GM23248 (cell line): Measurements from ENCODE around the gene ADAMTSL3. TPM values are rescaled to one million over a fixed set of nuclear protein-coding genes. Genes with fewer than 3 reads are reported as not detected.

Source experiments
- DNase-seq: peaks from one replicate; pipeline ENCODE4 v3.0.0-alpha.2; 2015
- H2AFZ ChIP-seq: fragments of 200-600 bp; sonication (generic); 2 replicates; pipeline ENCODE4 v1.6.1; 2016; ENCODE audit warnings: antibody characterized with exemption
- H3F3A ChIP-seq: fragments of 200-600 bp; sonication (generic); 2 replicates; pipeline ENCODE4 v1.6.1; 2016; ENCODE audit warnings: mild to moderate bottlenecking, antibody characterized with exemption, mixed run types; ENCODE audit not compliant: insufficient read depth
- H3K27ac ChIP-seq: fragments of 200-600 bp; sonication (generic); 2 replicates; pipeline ENCODE4 v1.5.1; 2016; ENCODE audit warnings: mild to moderate bottlenecking
- H3K27me3 ChIP-seq: fragments of 200-600 bp; sonication (generic); replicated peaks from 2 replicates; pipeline ENCODE4 v1.6.1; 2016; ENCODE audit warnings: mild to moderate bottlenecking; ENCODE audit not compliant: insufficient read depth
- H3K36me3 ChIP-seq: fragments of 200-600 bp; sonication (generic); 2 replicates; pipeline ENCODE4 v1.6.1; 2016; ENCODE audit warnings: low read depth, mild to moderate bottlenecking
- H3K4me1 ChIP-seq: fragments of 200-600 bp; sonication (generic); 2 replicates; pipeline ENCODE4 v1.6.1; 2016; ENCODE audit warnings: mild to moderate bottlenecking; ENCODE audit not compliant: insufficient read depth
- H3K4me2 ChIP-seq: fragments of 200-600 bp; sonication (generic); one replicate; pipeline ENCODE4 v1.6.1; 2016; ENCODE audit warnings: mild to moderate bottlenecking; ENCODE audit not compliant: unreplicated experiment
- H3K4me3 ChIP-seq: fragments of 200-600 bp; sonication (generic); 2 replicates; pipeline ENCODE4 v1.5.1; 2016; ENCODE audit warnings: mild to moderate bottlenecking
- H3K79me2 ChIP-seq: fragments of 200-600 bp; sonication (generic); 2 replicates; pipeline ENCODE4 v1.6.1; 2016; ENCODE audit warnings: mild to moderate bottlenecking; ENCODE audit not compliant: insufficient read depth
- H3K9ac ChIP-seq: fragments of 200-600 bp; sonication (generic); 2 replicates; pipeline ENCODE4 v1.6.1; 2016; ENCODE audit warnings: mild to moderate bottlenecking
- H3K9me2 ChIP-seq: fragments of 200-600 bp; sonication (generic); 2 replicates; pipeline ENCODE4 v1.6.1; 2016; ENCODE audit warnings: mixed run types, mild to moderate bottlenecking, moderate library complexity; ENCODE audit not compliant: insufficient read depth
- H3K9me3 ChIP-seq: fragments of 200-600 bp; sonication (generic); one replicate; pipeline ENCODE4 v1.6.1; 2017; ENCODE audit warnings: low read depth
- H4K20me1 ChIP-seq: fragments of 200-600 bp; sonication (generic); 2 replicates; pipeline ENCODE4 v1.6.0; 2016; ENCODE audit not compliant: insufficient read depth
- EZH2 ChIP-seq: fragments of 200-600 bp; sonication (generic); IDR thresholded peaks from 2 replicates; pipeline ENCODE4 v1.6.1; 2018; ENCODE audit warnings: antibody characterized with exemption, mild to moderate bottlenecking; ENCODE audit not compliant: insufficient read depth, poor library complexity, severe bottlenecking
- EZH2phosphoT487 ChIP-seq: fragments of 200-600 bp; sonication (generic); IDR thresholded peaks from 2 replicates; pipeline ENCODE4 v1.6.1; 2018; ENCODE audit warnings: antibody characterized with exemption, moderate library complexity, mild to moderate bottlenecking, low read depth; ENCODE audit not compliant: insufficient read depth
- WGBS, 2 experiments: methylation state at CpG; one replicate each; pipeline ENCODE4 v1.1.6; 2015 to 2017; ENCODE audit warnings: low lambda C conversion rate in 2 of 2, low coverage in 1 of 2; ENCODE audit errors: missing lambda C conversion rate in 2 of 2; 5-methylcytosine and 5-hydroxymethylcytosine counted together
- in situ Hi-C: fragments of 300-500 bp; cut with MboI; formaldehyde crosslinking; loops from 2 replicates; pipeline ENCODE4 v1.15.0; 2020
- polyA plus RNA-seq: library from polyadenylated mRNA; unstranded; fragments of >200 nt; fragmentation: Nextera tagmentation; extraction: Ambion mirVana; gene quantifications from 2 replicates; pipeline ENCODE4 v1.2.1, GENCODE V29; 2016
- total RNA-seq: library from RNA; depleted of rRNA; stranded (reverse); fragments of >200 nt; shearing (Covaris generic); gene quantifications from 2 replicates; pipeline ENCODE4 v1.2.3, GENCODE V29; 2014

The ADAMTSL3 gene
- total and polyA plus RNA-seq, 2 experiments from 2014 or later: not detected

DNA sequence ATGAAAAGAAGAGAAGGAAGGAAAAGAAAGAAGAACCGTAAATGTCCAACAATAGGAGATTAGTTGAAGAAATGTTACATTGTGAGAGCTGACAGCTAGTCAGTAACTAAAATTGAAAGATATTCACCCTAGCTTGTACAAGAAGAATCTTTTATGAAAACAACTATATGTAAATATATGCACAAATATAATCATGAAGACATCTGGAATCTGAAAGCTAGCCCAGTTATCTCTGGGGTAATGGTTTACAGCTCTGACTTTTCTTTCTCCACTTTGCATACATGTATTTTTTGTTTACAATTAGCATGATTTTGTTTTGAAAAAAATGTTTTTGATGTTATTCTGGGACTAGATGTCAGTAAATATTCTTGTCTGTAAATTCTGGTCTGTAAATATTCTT is 37.1 kb upstream of the ADAMTSL3 start:
- Histone ChIP-seq H3F3A (no peaks in the 10 kb centered on the region), H3K27ac (no peak overlapping the region), H3K9ac (no peak overlapping the region), H3K4me3 (no peak overlapping the region), H3K9me3 (no peaks in the 10 kb centered on the region), H3K27me3 (no peaks in the 10 kb centered on the region), H3K4me1 (no peaks in the 10 kb centered on the region), H3K36me3 (no peaks in the 10 kb centered on the region), H3K9me2 (no peaks in the 10 kb centered on the region), H2AFZ (no peak overlapping the region), H4K20me1 (no peaks in the 10 kb centered on the region), H3K79me2 (no peaks in the 10 kb centered on the region), H3K4me2 (no peak overlapping the region)
- no peak for DNase-seq
- WGBS, 2 experiments: 33 to 56% methylated on average over 1 of the region's 1 CpG
- no peak for TF ChIP-seq EZH2
- in situ Hi-C loops: no loop called here

DNA sequence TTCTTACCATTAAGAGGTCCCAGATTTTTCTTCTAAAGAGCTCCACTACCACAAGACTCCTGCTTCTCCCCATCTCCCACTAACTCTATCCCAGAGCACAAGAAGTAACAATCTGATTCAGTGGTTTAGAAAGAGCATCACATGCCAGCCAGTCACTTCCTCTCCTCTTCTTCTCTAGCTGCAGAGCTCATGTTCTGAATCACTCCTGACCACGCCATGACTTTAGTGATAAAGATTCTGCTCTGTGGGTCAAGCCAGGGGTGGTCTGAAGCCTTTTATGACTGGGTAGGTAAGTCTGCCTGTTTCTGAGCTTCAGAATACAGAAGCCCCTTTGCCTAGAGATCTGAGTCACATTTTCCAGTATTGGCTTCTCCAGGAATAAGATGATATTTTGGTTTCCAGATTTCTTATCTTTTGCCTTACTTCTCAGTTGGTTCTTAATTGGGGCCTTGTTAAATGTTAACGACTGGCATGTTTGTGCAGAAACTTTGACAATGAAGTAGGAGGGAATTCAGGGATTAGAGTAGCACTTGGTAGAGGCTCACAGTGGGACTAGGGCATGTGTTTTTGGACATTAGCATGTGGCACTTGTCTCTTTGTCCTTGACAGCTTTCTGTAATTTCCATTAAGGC is 27.6 kb upstream of the ADAMTSL3 start:
- H3K4me2 ChIP-seq: no peak overlapping the region
- TF ChIP-seq EZH2phosphoT487: no peak
- TF ChIP-seq EZH2: no peak
- no peaks in the 10 kb centered on the region for H3K9me2 ChIP-seq
- H3K4me1 ChIP-seq: no peaks in the 10 kb centered on the region
- H3K79me2 ChIP-seq: no peaks in the 10 kb centered on the region
- H2AFZ ChIP-seq: no peak overlapping the region
- 10 to 15% methylated on average over 2 of the region's 2 CpGs for WGBS, 2 experiments
- no peak overlapping the region for H3K4me3 ChIP-seq
- H3K9me3 ChIP-seq: no peaks in the 10 kb centered on the region
- in situ Hi-C loops: no loop called here
- no peak overlapping the region for H3K9ac ChIP-seq
- no peaks in the 10 kb centered on the region for H3K36me3 ChIP-seq
- H3K27ac ChIP-seq: no peak overlapping the region
- H4K20me1 ChIP-seq: no peaks in the 10 kb centered on the region
- peak; percentile 3 for DNase-seq
- no peaks in the 10 kb centered on the region for H3F3A ChIP-seq
- H3K27me3 ChIP-seq: no peaks in the 10 kb centered on the region

DNA sequence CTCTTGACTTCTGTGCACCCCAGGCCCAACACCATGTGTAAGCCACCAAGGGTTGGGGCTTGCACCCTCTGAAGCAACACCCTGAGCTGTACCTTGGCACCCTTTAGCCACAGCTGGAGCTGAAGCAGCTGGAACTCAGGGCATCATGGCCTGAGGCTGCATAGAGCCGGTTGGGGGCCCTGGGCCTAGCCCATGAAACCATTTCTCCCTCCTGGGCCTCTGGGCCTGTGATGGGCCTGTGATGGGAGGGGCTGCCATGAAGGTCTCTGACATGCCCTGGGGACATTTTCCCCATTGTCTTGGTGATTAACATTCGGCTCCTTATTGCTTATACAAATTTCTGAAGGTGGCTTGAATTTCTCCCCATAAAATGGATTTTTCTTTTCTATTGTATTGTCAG is 22.4 kb upstream of the ADAMTSL3 start:
- Histone ChIP-seq H3K4me2 (no peak overlapping the region), H3F3A (no peaks in the 10 kb centered on the region), H3K36me3 (no peaks in the 10 kb centered on the region), H3K4me1 (no peaks in the 10 kb centered on the region), H4K20me1 (no peaks in the 10 kb centered on the region), H3K27me3 (0 out of 2 replicates have a peak, but pooled peaks cover 4% of the 10 kb centered on the region), H3K27ac (no peak overlapping the region), H3K9me3 (no peaks in the 10 kb centered on the region), H3K79me2 (no peaks in the 10 kb centered on the region), H3K4me3 (no peak overlapping the region), H3K9ac (no peak overlapping the region), H3K9me2 (no peaks in the 10 kb centered on the region), H2AFZ (no peak overlapping the region)
- DNase-seq: no peak
- TF ChIP-seq EZH2 (no peak), EZH2phosphoT487 (no peak)
- 15 to 19% methylated on average over 2 of the region's 2 CpGs for WGBS, 2 experiments
- in situ Hi-C loops: no loop called here

DNA sequence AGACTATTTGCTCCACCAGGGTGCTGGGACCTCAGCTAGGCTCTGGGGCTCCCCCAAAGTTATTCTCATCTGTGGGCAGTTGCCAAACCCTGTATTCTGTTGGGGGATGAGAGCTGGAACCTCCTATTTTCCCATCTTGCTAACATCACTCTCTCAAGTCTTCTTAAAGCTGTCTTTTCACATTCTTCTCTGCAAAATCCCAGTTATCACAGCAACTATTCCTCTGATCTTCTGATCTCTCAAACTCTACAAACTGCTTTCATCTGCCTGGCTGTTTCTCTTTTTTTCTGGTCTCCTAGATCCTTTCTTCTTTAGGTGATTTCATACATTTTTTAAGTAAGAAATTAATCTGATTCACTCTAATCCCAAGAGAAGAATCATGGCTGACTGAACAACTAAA is 10.7 kb upstream of the ADAMTSL3 start:
- Histone ChIP-seq H3K4me2 (no peak overlapping the region), H3K79me2 (no peaks in the 10 kb centered on the region), H3K36me3 (no peaks in the 10 kb centered on the region), H3K9me3 (no peaks in the 10 kb centered on the region), H2AFZ (no peak overlapping the region), H3K9ac (no peak overlapping the region), H4K20me1 (no peaks in the 10 kb centered on the region), H3K4me1 (no peaks in the 10 kb centered on the region), H3K9me2 (no peaks in the 10 kb centered on the region), H3F3A (no peaks in the 10 kb centered on the region), H3K27me3 (no peaks in the 10 kb centered on the region), H3K27ac (no peak overlapping the region), H3K4me3 (no peak overlapping the region)
- DNase-seq: no peak
- TF ChIP-seq EZH2phosphoT487 (no peak), EZH2 (no peak)
- in situ Hi-C loops: no loop called here

DNA sequence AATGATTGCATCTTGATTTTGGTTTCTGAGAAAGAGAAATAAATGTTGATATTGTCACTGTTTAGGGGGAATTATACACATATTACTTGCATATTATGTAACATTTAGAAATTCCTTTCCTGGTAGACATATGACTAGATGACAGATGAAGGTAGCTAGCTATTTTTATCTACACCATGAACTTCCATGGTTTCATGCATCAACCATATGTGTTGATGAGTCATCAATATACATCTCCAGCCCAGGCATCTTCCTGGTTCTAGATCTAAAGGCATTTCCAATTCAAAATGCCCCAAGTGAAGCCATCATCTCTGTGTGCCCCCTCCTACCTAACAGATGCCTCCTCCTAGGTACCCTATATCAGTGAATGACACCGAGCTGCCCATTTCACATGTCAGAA is 9.5 kb upstream of the ADAMTSL3 start:
- WGBS, 2 experiments: 44 to 53% methylated on average over 1 of the region's 1 CpG
- no peaks in the 10 kb centered on the region for H3F3A ChIP-seq
- H3K27me3 ChIP-seq: no peaks in the 10 kb centered on the region
- no peaks in the 10 kb centered on the region for H3K4me1 ChIP-seq
- H3K9ac ChIP-seq: no peak overlapping the region
- H3K9me3 ChIP-seq: no peaks in the 10 kb centered on the region
- no peak overlapping the region for H2AFZ ChIP-seq
- no peak overlapping the region for H3K4me3 ChIP-seq
- H3K36me3 ChIP-seq: no peaks in the 10 kb centered on the region
- no peak overlapping the region for H3K4me2 ChIP-seq
- H3K9me2 ChIP-seq: no peaks in the 10 kb centered on the region
- TF ChIP-seq EZH2 (no peak), EZH2phosphoT487 (no peak)
- H4K20me1 ChIP-seq: no peaks in the 10 kb centered on the region
- in situ Hi-C loops: no loop called here
- no peak for DNase-seq
- no peak overlapping the region for H3K27ac ChIP-seq
- H3K79me2 ChIP-seq: no peaks in the 10 kb centered on the region
